ENCODE results near the gene KCTD6. TPM values are rescaled to one million over a fixed set of nuclear protein-coding genes. Genes with fewer than 3 reads are reported as not detected.

Gene KCTD6
- total RNA-seq, 4 donors from 2014 or later: 8.0 to 19.2 (median 12.7) TPM

- Histone ChIP-seq H3K4me1 (peaks cover 60% of the 10 kb centered on the region), H3K27ac (no peak overlapping the region), H3K27me3 (no peaks in the 10 kb centered on the region), H3K36me3 (no peaks in the 10 kb centered on the region), H3K4me3 (no peak overlapping the region), H3K9me3 (no peaks in the 10 kb centered on the region)
- 42% methylated on average over 3 of the region's 3 CpGs for WGBS
- no peak for TF ChIP-seq POLR2AphosphoS5 (IDR thresholded peaks at IDR 0.05)
- TF ChIP-seq EP300 (IDR thresholded peaks at IDR 0.05): no peak
- no peak for TF ChIP-seq CTCF (IDR thresholded peaks at IDR 0.05)
- TF ChIP-seq POLR2A (IDR thresholded peaks at IDR 0.05): no peak
- no peak for DNase-seq (ENCODE audit: low spot score in 2 of 2)
These were observed 3.2 kb downstream of the KCTD6 start for GRCh38 chr3:58495101-58495500.

- Histone ChIP-seq H3K27ac (no peak overlapping the region), H3K4me1 (peaks cover 55% of the 10 kb centered on the region), H3K27me3 (no peaks in the 10 kb centered on the region), H3K9me3 (no peaks in the 10 kb centered on the region), H3K36me3 (peaks cover 4% of the 10 kb centered on the region), H3K4me3 (no peak overlapping the region)
- TF ChIP-seq CTCF (IDR thresholded peaks at IDR 0.05) (no peak), POLR2A (IDR thresholded peaks at IDR 0.05) (no peak), EP300 (IDR thresholded peaks at IDR 0.05) (no peak), POLR2AphosphoS5 (IDR thresholded peaks at IDR 0.05) (no peak)
- WGBS: 86% methylated on average over 5 of the region's 5 CpGs
- no peak for DNase-seq (ENCODE audit: low spot score in 2 of 2)
These were observed 4.4 kb downstream of the KCTD6 start for GRCh38 chr3:58496206-58496857.

- no peaks in the 10 kb centered on the region for H3K9me3 ChIP-seq
- no peaks in the 10 kb centered on the region for H3K27me3 ChIP-seq
- 21% methylated on average over 1 of the region's 1 CpG for WGBS
- H3K4me3 ChIP-seq: no peak overlapping the region
- H3K36me3 ChIP-seq: peaks cover 8% of the 10 kb centered on the region
- TF ChIP-seq POLR2AphosphoS5 (IDR thresholded peaks at IDR 0.05) (no peak), POLR2A (IDR thresholded peaks at IDR 0.05) (no peak), EP300 (IDR thresholded peaks at IDR 0.05) (no peak), CTCF (IDR thresholded peaks at IDR 0.05) (no peak)
- H3K27ac ChIP-seq: no peak overlapping the region
- H3K4me1 ChIP-seq: peaks cover 55% of the 10 kb centered on the region
- DNase-seq (ENCODE audit: low spot score in 2 of 2): no peak
These were observed 5.2 kb downstream of the KCTD6 start for GRCh38 chr3:58497097-58497496.

- WGBS: 23% methylated on average over 1 of the region's 1 CpG
- H3K4me1 ChIP-seq: peaks cover 8% of the 10 kb centered on the region
- no peaks in the 10 kb centered on the region for H3K9me3 ChIP-seq
- H3K4me3 ChIP-seq: no peak overlapping the region
- TF ChIP-seq POLR2A (IDR thresholded peaks at IDR 0.05): no peak
- no peak for TF ChIP-seq CTCF (IDR thresholded peaks at IDR 0.05)
- TF ChIP-seq EP300 (IDR thresholded peaks at IDR 0.05): no peak
- TF ChIP-seq POLR2AphosphoS5 (IDR thresholded peaks at IDR 0.05): no peak
- peaks cover 12% of the 10 kb centered on the region for H3K36me3 ChIP-seq
- DNase-seq (ENCODE audit: low spot score in 2 of 2): no peak
- no peak overlapping the region for H3K27ac ChIP-seq
- H3K27me3 ChIP-seq: no peaks in the 10 kb centered on the region
These were observed 11.0 kb downstream of the KCTD6 start for GRCh38 chr3:58502872-58503271.

- no peak overlapping the region for H3K27ac ChIP-seq
- no peak overlapping the region for H3K4me3 ChIP-seq
- H3K36me3 ChIP-seq: peaks cover 7% of the 10 kb centered on the region
- no peaks in the 10 kb centered on the region for H3K27me3 ChIP-seq
- peaks cover 9% of the 10 kb centered on the region for H3K4me1 ChIP-seq
- 56% methylated on average over 2 of the region's 2 CpGs for WGBS
- TF ChIP-seq POLR2AphosphoS5 (IDR thresholded peaks at IDR 0.05) (no peak), CTCF (IDR thresholded peaks at IDR 0.05) (no peak), POLR2A (IDR thresholded peaks at IDR 0.05) (no peak), EP300 (IDR thresholded peaks at IDR 0.05) (no peak)
- DNase-seq (ENCODE audit: low spot score in 2 of 2): no peak
- H3K9me3 ChIP-seq: no peaks in the 10 kb centered on the region
These were observed 15.6 kb downstream of the KCTD6 start for GRCh38 chr3:58507356-58508078.

Data from suprapubic skin (tissue), 4 donors.